ENCODE data around the gene PMEPA1. TPM values are rescaled to one million over a fixed set of nuclear protein-coding genes. Genes with fewer than 3 reads are reported as not detected.

PMEPA1 gene
- total RNA-seq, 2 donors from 2014 or later = 22.7 to 23.9 TPM

GRCh38 chr20:57711311-57711712 lies 1.5 kb upstream of the PMEPA1 start:
- ATAC-seq = no peak
- intact Hi-C loops (cut with DNase I) = no loop called here
- 61% methylated on average over 3 to 8 of the region's 8 CpGs for WGBS, 2 donors
- Histone ChIP-seq H3K4me1 (peaks cover 34% of the 10 kb centered on the region), H3K27ac (peak overlapping the region in 3 of 4 donors; percentile 87 to 93 (median 91)), H3K36me3 (replicated peaks in 1 of 2; ENCODE audit: insufficient read depth in 1 of 2, low read depth in 2 of 2) (no peaks in the 10 kb centered on the region), H3K4me3 (no peak overlapping the region), H3K27me3 (no peaks in the 10 kb centered on the region), H3K9me3 (no peaks in the 10 kb centered on the region)
- TF ChIP-seq, protein P1, sequence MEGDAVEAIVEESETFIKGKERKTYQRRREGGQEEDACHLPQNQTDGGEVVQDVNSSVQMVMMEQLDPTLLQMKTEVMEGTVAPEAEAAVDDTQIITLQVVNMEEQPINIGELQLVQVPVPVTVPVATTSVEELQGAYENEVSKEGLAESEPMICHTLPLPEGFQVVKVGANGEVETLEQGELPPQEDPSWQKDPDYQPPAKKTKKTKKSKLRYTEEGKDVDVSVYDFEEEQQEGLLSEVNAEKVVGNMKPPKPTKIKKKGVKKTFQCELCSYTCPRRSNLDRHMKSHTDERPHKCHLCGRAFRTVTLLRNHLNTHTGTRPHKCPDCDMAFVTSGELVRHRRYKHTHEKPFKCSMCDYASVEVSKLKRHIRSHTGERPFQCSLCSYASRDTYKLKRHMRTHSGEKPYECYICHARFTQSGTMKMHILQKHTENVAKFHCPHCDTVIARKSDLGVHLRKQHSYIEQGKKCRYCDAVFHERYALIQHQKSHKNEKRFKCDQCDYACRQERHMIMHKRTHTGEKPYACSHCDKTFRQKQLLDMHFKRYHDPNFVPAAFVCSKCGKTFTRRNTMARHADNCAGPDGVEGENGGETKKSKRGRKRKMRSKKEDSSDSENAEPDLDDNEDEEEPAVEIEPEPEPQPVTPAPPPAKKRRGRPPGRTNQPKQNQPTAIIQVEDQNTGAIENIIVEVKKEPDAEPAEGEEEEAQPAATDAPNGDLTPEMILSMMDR (IDR thresholded peaks at IDR 0.05) = no peak
- no peak for TF ChIP-seq POLR2A (IDR thresholded peaks at IDR 0.05)
- DNase-seq = peak in 1 of 4 donors; percentile 10

DNA sequence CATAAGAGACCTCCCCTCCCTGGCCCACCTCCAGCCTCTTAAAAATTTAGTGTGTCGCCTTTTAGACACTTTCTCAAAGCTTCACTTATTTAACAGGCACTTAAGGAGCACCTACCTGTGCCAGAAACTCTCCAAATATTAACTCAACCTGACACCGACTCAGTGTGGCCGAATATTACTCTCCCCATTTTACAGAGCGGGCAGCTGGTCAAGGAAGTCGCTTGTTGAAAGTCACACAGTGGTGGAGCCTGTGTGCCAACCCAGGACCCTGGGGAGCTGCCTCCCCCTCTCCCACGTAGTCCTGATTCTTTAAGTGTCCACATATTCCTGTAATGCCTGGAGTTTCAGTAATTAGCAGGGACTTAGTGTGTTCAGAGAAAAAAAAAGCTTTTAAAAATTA lies 1.0 kb upstream of the PMEPA1 start:
- Histone ChIP-seq H3K36me3 (replicated peaks in 1 of 2; ENCODE audit: insufficient read depth in 1 of 2, low read depth in 2 of 2) (no peaks in the 10 kb centered on the region), H3K9me3 (no peaks in the 10 kb centered on the region), H3K27me3 (no peaks in the 10 kb centered on the region), H3K27ac (peak overlapping the region; percentile 82 to 93 (median 89)), H3K4me1 (peaks cover 36% of the 10 kb centered on the region), H3K4me3 (peak overlapping the region in 1 of 2 donors; percentile 29)
- peak in 2 of 4 donors; percentile 22 to 33 for DNase-seq
- no peak for ATAC-seq
- TF ChIP-seq, protein P1 (IDR thresholded peaks at IDR 0.05) = no peak
- no peak for TF ChIP-seq POLR2A (IDR thresholded peaks at IDR 0.05)
- 3 to 11% methylated on average over 6 of the region's 6 CpGs for WGBS, 2 donors
- intact Hi-C loops (cut with DNase I) = no loop called here

DNA sequence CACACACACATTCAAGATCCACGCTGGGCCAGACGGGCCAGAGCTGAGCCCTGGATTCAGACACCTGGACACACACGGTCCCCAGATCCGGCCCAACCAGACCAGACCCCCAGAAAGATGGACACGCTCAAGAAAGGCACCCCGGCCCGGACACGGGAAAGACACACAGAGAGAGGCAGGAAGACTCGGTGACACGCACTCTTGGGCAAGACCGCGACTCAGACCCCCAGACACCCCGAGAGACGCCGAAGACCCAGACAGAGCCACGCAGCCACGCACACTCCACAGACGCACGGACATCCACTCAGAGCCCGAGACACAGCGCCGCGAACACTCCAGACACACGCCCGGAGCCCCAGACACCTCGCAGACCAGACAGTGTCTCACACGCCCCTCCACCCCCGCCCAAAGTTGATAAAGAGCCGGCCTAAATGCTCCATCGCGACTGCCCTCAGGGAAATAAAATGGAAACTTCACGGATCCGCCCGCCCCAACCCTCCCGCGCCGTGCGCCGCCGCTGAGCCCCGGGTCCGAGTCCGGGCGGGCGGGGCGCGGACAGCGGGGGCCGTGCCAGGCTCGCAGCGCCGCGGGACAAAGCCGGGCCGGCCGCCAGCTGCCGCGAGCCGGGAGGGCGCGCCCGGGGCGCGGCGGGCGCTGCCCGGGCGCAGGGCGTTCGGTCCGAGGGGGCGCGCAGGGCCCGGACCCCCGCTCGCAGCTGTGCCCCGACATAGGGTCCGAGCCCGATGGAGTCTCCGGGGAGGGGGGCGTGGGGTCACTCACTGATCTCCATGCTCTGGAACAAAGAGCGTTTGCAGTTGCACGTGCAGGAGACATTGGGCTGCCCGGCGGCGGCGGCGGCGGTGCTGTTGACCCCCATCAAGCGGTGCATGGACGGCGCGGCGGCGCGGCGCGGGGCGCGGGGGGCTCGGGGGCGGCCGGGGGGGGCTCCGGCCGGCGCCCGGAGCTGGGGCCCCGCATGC lies 831 bp downstream of the PMEPA1 start:
- Histone ChIP-seq H3K36me3 (replicated peaks in 1 of 2; ENCODE audit: insufficient read depth in 1 of 2, low read depth in 2 of 2) (no peaks in the 10 kb centered on the region), H3K27ac (peak overlapping the region; percentile 70 to 93 (median 89)), H3K27me3 (no peaks in the 10 kb centered on the region), H3K4me3 (peak overlapping the region; percentile 10 to 13), H3K9me3 (no peaks in the 10 kb centered on the region), H3K4me1 (peaks cover 55% of the 10 kb centered on the region)
- peak; percentile 7 for ATAC-seq
- intact Hi-C loops (cut with DNase I) = no loop called here
- peak in 1 of 3 donors; percentile 11 for TF ChIP-seq POLR2A (IDR thresholded peaks at IDR 0.05)
- TF ChIP-seq, protein P1 (IDR thresholded peaks at IDR 0.05) = no peak
- peak in 3 of 4 donors; percentile 20 to 45 (median 32) for DNase-seq
- WGBS, 2 donors = 6 to 17% methylated on average over 11 to 104 of the region's 108 CpGs

- peak in 2 of 4 donors; percentile 18 to 30 for DNase-seq
- Histone ChIP-seq H3K27me3 (no peaks in the 10 kb centered on the region), H3K9me3 (no peaks in the 10 kb centered on the region), H3K36me3 (replicated peaks in 1 of 2; ENCODE audit: insufficient read depth in 1 of 2, low read depth in 2 of 2) (no peaks in the 10 kb centered on the region), H3K4me3 (peak overlapping the region in 1 of 2 donors; percentile 10), H3K4me1 (peaks cover 59% of the 10 kb centered on the region), H3K27ac (peak overlapping the region; percentile 70 to 93 (median 89))
- intact Hi-C loops (cut with DNase I) = no loop called here
- WGBS, 2 donors = 48 to 72% methylated on average over 19 to 22 of the region's 23 CpGs
- no peak for ATAC-seq
- peak in 1 of 3 donors; percentile 43 for TF ChIP-seq POLR2A (IDR thresholded peaks at IDR 0.05)
- TF ChIP-seq, protein P1 (IDR thresholded peaks at IDR 0.05) = no peak
Observed at GRCh38 chr20:57707849-57708693, 1.7 kb downstream of the PMEPA1 start.
